ENCODE data around the gene SLC26A2. TPM values are rescaled to one million over a fixed set of nuclear protein-coding genes. Genes with fewer than 3 reads are reported as not detected.

The SLC26A2 gene
- 1 to 10 TPM; 6.9 to 8.9 TPM for total RNA-seq

GRCh38 chr5:149960272-149961185 is at the start of gene SLC26A2:
Gene SLC26A2 (plus strand): TSS chr5:149960758. CDS start chr5:149977653, 16,895 bp downstream.
- Mint-ChIP-seq H3K4me1 (peaks cover 31% of the 10 kb centered on the region), H3K9me3 (no peaks in the 10 kb centered on the region), H3K4me3 (peak within 1 kb of the TSS; percentile 97), H3K36me3 (ENCODE audit: low read depth) (peaks cover 15% of the 10 kb centered on the region), H3K27me3 (no peaks in the 10 kb centered on the region), H3K27ac (peak within 1 kb of the TSS; percentile 99)
- ATAC-seq (replicated peaks), result peak; percentile 98

GRCh38 chr5:149911031-149911430 is 49.5 kb upstream of the SLC26A2 start:
- Mint-ChIP-seq H3K4me1 (no peaks in the 10 kb centered on the region), H3K9me3 (no peaks in the 10 kb centered on the region), H3K27me3 (peaks cover 17% of the 10 kb centered on the region), H3K27ac (no peak overlapping the region), H3K4me3 (no peak overlapping the region), H3K36me3 (ENCODE audit: low read depth) (no peaks in the 10 kb centered on the region)
- ATAC-seq (replicated peaks), result no peak

GRCh38 chr5:149912226-149912871 is 48.2 kb upstream of the SLC26A2 start:
- ATAC-seq (replicated peaks), result no peak
- Mint-ChIP-seq H3K27me3 (peaks cover 24% of the 10 kb centered on the region), H3K4me1 (no peaks in the 10 kb centered on the region), H3K9me3 (no peaks in the 10 kb centered on the region), H3K36me3 (ENCODE audit: low read depth) (no peaks in the 10 kb centered on the region), H3K4me3 (no peak overlapping the region), H3K27ac (no peak overlapping the region)

- Mint-ChIP-seq H3K27ac (no peak overlapping the region), H3K9me3 (no peaks in the 10 kb centered on the region), H3K4me3 (no peak overlapping the region), H3K36me3 (ENCODE audit: low read depth) (no peaks in the 10 kb centered on the region), H3K27me3 (peaks cover 31% of the 10 kb centered on the region), H3K4me1 (no peaks in the 10 kb centered on the region)
- peak; percentile 18 for ATAC-seq (replicated peaks)
Observed at GRCh38 chr5:149913436-149914419, 46.8 kb upstream of the SLC26A2 start.

GRCh38 chr5:149915392-149916260 is 44.9 kb upstream of the SLC26A2 start:
- peaks cover 33% of the 10 kb centered on the region for H3K27me3 Mint-ChIP-seq
- ATAC-seq (replicated peaks), result no peak
- no peaks in the 10 kb centered on the region for H3K4me1 Mint-ChIP-seq

GRCh38 chr5:149916334-149917072 is 44.1 kb upstream of the SLC26A2 start:
- no peak overlapping the region for H3K27ac Mint-ChIP-seq
- no peaks in the 10 kb centered on the region for H3K9me3 Mint-ChIP-seq
- no peak overlapping the region for H3K4me3 Mint-ChIP-seq
- no peaks in the 10 kb centered on the region for H3K4me1 Mint-ChIP-seq
- H3K36me3 Mint-ChIP-seq (ENCODE audit: low read depth), result no peaks in the 10 kb centered on the region
- no peak for ATAC-seq (replicated peaks)
- peaks cover 29% of the 10 kb centered on the region for H3K27me3 Mint-ChIP-seq

More at GRCh38 chr5:149915392-149916260, 44.9 kb upstream of the SLC26A2 start:
- Mint-ChIP-seq H3K4me3 (no peak overlapping the region), H3K36me3 (ENCODE audit: low read depth) (no peaks in the 10 kb centered on the region), H3K9me3 (no peaks in the 10 kb centered on the region), H3K27ac (no peak overlapping the region)

GRCh38 chr5:149917073-149917676 is 43.4 kb upstream of the SLC26A2 start:
- ATAC-seq (replicated peaks), result no peak
- no peaks in the 10 kb centered on the region for H3K4me1 Mint-ChIP-seq

GRCh38 chr5:149921597-149921996 is 39.0 kb upstream of the SLC26A2 start:
- Mint-ChIP-seq H3K27ac (no peak overlapping the region), H3K4me3 (no peak overlapping the region), H3K27me3 (peaks cover 14% of the 10 kb centered on the region), H3K36me3 (ENCODE audit: low read depth) (no peaks in the 10 kb centered on the region), H3K4me1 (no peaks in the 10 kb centered on the region), H3K9me3 (no peaks in the 10 kb centered on the region)
- no peak for ATAC-seq (replicated peaks)

More at GRCh38 chr5:149917073-149917676, 43.4 kb upstream of the SLC26A2 start:
- Mint-ChIP-seq H3K27ac (no peak overlapping the region), H3K36me3 (ENCODE audit: low read depth) (no peaks in the 10 kb centered on the region), H3K9me3 (no peaks in the 10 kb centered on the region), H3K27me3 (peaks cover 25% of the 10 kb centered on the region), H3K4me3 (no peak overlapping the region)

GRCh38 chr5:149922950-149923349 is 37.6 kb upstream of the SLC26A2 start:
- Mint-ChIP-seq H3K27ac (no peak overlapping the region), H3K4me1 (no peaks in the 10 kb centered on the region), H3K4me3 (no peak overlapping the region), H3K36me3 (ENCODE audit: low read depth) (no peaks in the 10 kb centered on the region), H3K9me3 (no peaks in the 10 kb centered on the region), H3K27me3 (peaks cover 8% of the 10 kb centered on the region)
- no peak for ATAC-seq (replicated peaks)

GRCh38 chr5:149924486-149924885 is 36.1 kb upstream of the SLC26A2 start:
- no peak for ATAC-seq (replicated peaks)
- Mint-ChIP-seq H3K4me1 (no peaks in the 10 kb centered on the region), H3K27me3 (peaks cover 9% of the 10 kb centered on the region), H3K36me3 (ENCODE audit: low read depth) (no peaks in the 10 kb centered on the region), H3K27ac (no peak overlapping the region), H3K4me3 (no peak overlapping the region), H3K9me3 (no peaks in the 10 kb centered on the region)

GRCh38 chr5:149930043-149930748 is 30.4 kb upstream of the SLC26A2 start:
- H3K36me3 Mint-ChIP-seq (ENCODE audit: low read depth), result no peaks in the 10 kb centered on the region
- no peak overlapping the region for H3K4me3 Mint-ChIP-seq
- ATAC-seq (replicated peaks), result no peak
- H3K27me3 Mint-ChIP-seq, result peaks cover 18% of the 10 kb centered on the region
- H3K27ac Mint-ChIP-seq, result no peak overlapping the region
- H3K4me1 Mint-ChIP-seq, result no peaks in the 10 kb centered on the region
- H3K9me3 Mint-ChIP-seq, result no peaks in the 10 kb centered on the region
